Transverse colon (tissue), 4 donors: ENCODE measurements around the gene CBL. TPM values are rescaled to one million over a fixed set of nuclear protein-coding genes. Genes with fewer than 3 reads are reported as not detected.

Experiments used
- DNase-seq: peaks from one replicate; pipeline ENCODE4 v3.0.0-alpha.2; 2019
- H3K27ac ChIP-seq, 4 donors: fragments of 200-600 bp; sonication (generic); 2 replicates each; pipeline ENCODE4 v1.5.1; 2016 to 2018; ENCODE audit warnings: inconsistent platforms in 4 of 4
- H3K27me3 ChIP-seq: fragments of 200-600 bp; sonication (generic); 2 replicates; pipeline ENCODE4 v1.5.1; 2017; ENCODE audit warnings: inconsistent platforms
- H3K36me3 ChIP-seq, 4 donors: fragments of 200-600 bp; sonication (generic); 2 replicates each; pipeline ENCODE4 v1.5.1; 2017 to 2019; ENCODE audit warnings: inconsistent platforms in 4 of 4
- H3K4me1 ChIP-seq, 4 donors: fragments of 200-600 bp; sonication (generic); 2 replicates each; pipeline ENCODE4 v1.5.1; 2017 to 2020; ENCODE audit warnings: inconsistent platforms in 4 of 4
- H3K4me3 ChIP-seq, 4 donors: fragments of 200-600 bp; sonication (generic); 1 replicate in 1 of 4; 2 replicates in 3 of 4; pipeline versions ENCODE4 v1.5.1 to v1.6.1; 2017 to 2019; ENCODE audit warnings: inconsistent platforms in 4 of 4
- H3K9me3 ChIP-seq, 2 donors: fragments of 200-600 bp; sonication (generic); 2 replicates each; pipeline ENCODE4 v1.5.1; 2017 to 2019; ENCODE audit warnings: inconsistent platforms in 2 of 2
- CTCF ChIP-seq, 5 experiments: fragments of 200-600 bp in 3 of 5; fragments of 450-650 bp in 2 of 5; sonication (generic) in 3 of 5; IDR thresholded peaks; 1 replicate in 2 of 5; 2 replicates in 3 of 5; pipeline ENCODE4 v1.5.1; 2016 to 2017; ENCODE audit warnings: antibody characterized with exemption in 5 of 5, inconsistent platforms in 3 of 5, mild to moderate bottlenecking in 2 of 5, moderate library complexity in 1 of 5
- EP300 ChIP-seq: sonication (generic); formaldehyde crosslinking; IDR thresholded peaks from one replicate; pipeline ENCODE4 v1.6.1; 2017; ENCODE audit warnings: antibody characterized with exemption, low read depth
- POLR2A ChIP-seq: fragments of 450-650 bp; IDR thresholded peaks from one replicate; pipeline ENCODE4 v1.6.1; 2016; ENCODE audit warnings: antibody characterized with exemption, mild to moderate bottlenecking, moderate library complexity
- POLR2AphosphoS5 ChIP-seq, 3 donors: sonication (generic); formaldehyde crosslinking; IDR thresholded peaks; one replicate each; pipeline ENCODE4 v1.6.1; 2016; ENCODE audit warnings: antibody characterized with exemption in 3 of 3
- WGBS, 2 donors: methylation state at CpG; one replicate each; pipeline ENCODE4 v1.1.5; 2018; ENCODE audit warnings: low coverage in 1 of 2; 5-methylcytosine and 5-hydroxymethylcytosine counted together
- in situ Hi-C, 4 donors: fragments of 200-750 bp; cut with MboI; loops; one replicate each; pipeline versions ENCODE4 v1.15.0 to v1.15.1; 2017; ENCODE audit warnings: low sequenced_read_pairs in 3 of 4, low pct_ligation_motif_present in 1 of 4, low pct_unique_long_range_greater_than_20kb in 1 of 4
- intact Hi-C: fragments of 100-400 bp; cut with DNase I; formaldehyde crosslinking; loops from one replicate; pipeline ENCODE4 v1.15.1; 2023; ENCODE audit warnings: low total_unique reads
- total RNA-seq, 4 donors: library from RNA; depleted of rRNA; stranded (reverse); fragments of >200 nt; gene quantifications; one replicate each; pipeline ENCODE4 v1.1.0, GENCODE V29; 2016

The CBL gene
- total RNA-seq, 4 donors from 2014 or later = 6.8 to 18.7 (median 12.4) TPM

- Histone ChIP-seq H3K9me3 (no peaks in the 10 kb centered on the region), H3K27ac (no peak overlapping the region), H3K4me3 (no peak overlapping the region), H3K36me3 (no peaks in the 10 kb centered on the region), H3K4me1 (no peaks in the 10 kb centered on the region), H3K27me3 (peaks cover 12% of the 10 kb centered on the region)
- DNase-seq = no peak
- no peak for TF ChIP-seq CTCF (IDR thresholded peaks at IDR 0.05)
- no peak for TF ChIP-seq EP300
- no peak for TF ChIP-seq POLR2A
- no peak for TF ChIP-seq POLR2AphosphoS5 (IDR thresholded peaks at IDR 0.05)
- 60 to 66% methylated on average over 1 to 2 of the region's 2 CpGs for WGBS, 2 donors
- in situ Hi-C loops = no loop called here
- intact Hi-C loops = no loop called here
Observed at GRCh38 chr11:119347242-119347641, 141.1 kb downstream of the CBL start.

- Histone ChIP-seq H3K9me3 (no peaks in the 10 kb centered on the region), H3K36me3 (no peaks in the 10 kb centered on the region), H3K27ac (no peak overlapping the region), H3K27me3 (peaks cover 6% of the 10 kb centered on the region), H3K4me1 (peaks cover 0 to 6% (median 2%) of the 10 kb centered on the region in 4 donors), H3K4me3 (no peak overlapping the region)
- no peak for TF ChIP-seq POLR2A
- TF ChIP-seq EP300 = no peak
- TF ChIP-seq POLR2AphosphoS5 (IDR thresholded peaks at IDR 0.05) = no peak
- no peak for TF ChIP-seq CTCF (IDR thresholded peaks at IDR 0.05)
- 65 to 96% methylated on average over 4 to 16 of the region's 16 CpGs for WGBS, 2 donors
- intact Hi-C loops = no loop called here
- in situ Hi-C loops = no loop called here
- DNase-seq = no peak
Observed at GRCh38 chr11:119347940-119348605, 141.9 kb downstream of the CBL start.

GRCh38 chr11:119350302-119350701, 144.2 kb downstream of the CBL start:
- H3K4me1 ChIP-seq = peaks cover 0 to 10% (median 2%) of the 10 kb centered on the region in 4 donors
- intact Hi-C loops (no loop called here), in situ Hi-C loops (loop anchor here in 1 of 4 donors (10.0 kb wide), 1 partner anchor 124 kb away; no protein-coding TSS in a partner anchor)
- H3K36me3 ChIP-seq = no peaks in the 10 kb centered on the region
- no peak overlapping the region for H3K27ac ChIP-seq
- DNase-seq = no peak
- no peaks in the 10 kb centered on the region for H3K9me3 ChIP-seq
- 59 to 80% methylated on average over 2 to 6 of the region's 6 CpGs for WGBS, 2 donors
- TF ChIP-seq POLR2AphosphoS5 (IDR thresholded peaks at IDR 0.05) = no peak
- TF ChIP-seq EP300 = no peak
- TF ChIP-seq CTCF (IDR thresholded peaks at IDR 0.05) = no peak
- no peak for TF ChIP-seq POLR2A
- H3K4me3 ChIP-seq = no peak overlapping the region
- H3K27me3 ChIP-seq = peaks cover 2% of the 10 kb centered on the region

- Histone ChIP-seq H3K36me3 (no peaks in the 10 kb centered on the region), H3K27ac (no peak overlapping the region), H3K4me3 (no peak overlapping the region), H3K9me3 (no peaks in the 10 kb centered on the region), H3K27me3 (peaks cover 7% of the 10 kb centered on the region), H3K4me1 (peaks cover 0 to 14% (median 2%) of the 10 kb centered on the region in 4 donors)
- no peak for TF ChIP-seq CTCF (IDR thresholded peaks at IDR 0.05)
- no peak for TF ChIP-seq EP300
- no peak for TF ChIP-seq POLR2AphosphoS5 (IDR thresholded peaks at IDR 0.05)
- TF ChIP-seq POLR2A = no peak
- no peak for DNase-seq
- 48 to 100% methylated on average over 1 to 2 of the region's 2 CpGs for WGBS, 2 donors
- in situ Hi-C loops = loop anchor here in 1 of 4 donors (10.0 kb wide), 1 partner anchor 124 kb away; no protein-coding TSS in a partner anchor
- intact Hi-C loops = no loop called here
Observed at GRCh38 chr11:119351232-119351631, 145.1 kb downstream of the CBL start.
